Stomach (tissue), 4 donors: ENCODE data around the gene TYRO3.

ENCODE experiments used
- EP300 ChIP-seq: sonication (generic); formaldehyde crosslinking; IDR thresholded peaks from one replicate; pipeline ENCODE4 v1.6.1; 2017; ENCODE audit warnings: antibody characterized with exemption
- POLR2A ChIP-seq, 4 donors: fragments of 450-650 bp; IDR thresholded peaks; one replicate each; pipeline ENCODE4 v1.6.1; 2016; ENCODE audit warnings: antibody characterized with exemption in 4 of 4, control low read depth in 2 of 4, mild to moderate bottlenecking in 1 of 4, moderate library complexity in 1 of 4
- POLR2AphosphoS5 ChIP-seq, 3 donors: sonication (generic); formaldehyde crosslinking; IDR thresholded peaks; one replicate each; pipeline ENCODE4 v1.6.1; 2016; ENCODE audit warnings: antibody characterized with exemption in 3 of 3
- TF ChIP-seq, protein P1 (sequence below), 7 experiments: fragments of 450-650 bp in 4 of 7; fragments of 200-600 bp in 3 of 7; sonication (generic) in 3 of 7; IDR thresholded peaks; one replicate each; pipeline ENCODE4 v1.5.1; 2016 to 2019; ENCODE audit warnings: antibody characterized with exemption in 7 of 7, control low read depth in 2 of 7, mild to moderate bottlenecking in 1 of 7

- no peak for TF ChIP-seq EP300
- TF ChIP-seq, protein P1, sequence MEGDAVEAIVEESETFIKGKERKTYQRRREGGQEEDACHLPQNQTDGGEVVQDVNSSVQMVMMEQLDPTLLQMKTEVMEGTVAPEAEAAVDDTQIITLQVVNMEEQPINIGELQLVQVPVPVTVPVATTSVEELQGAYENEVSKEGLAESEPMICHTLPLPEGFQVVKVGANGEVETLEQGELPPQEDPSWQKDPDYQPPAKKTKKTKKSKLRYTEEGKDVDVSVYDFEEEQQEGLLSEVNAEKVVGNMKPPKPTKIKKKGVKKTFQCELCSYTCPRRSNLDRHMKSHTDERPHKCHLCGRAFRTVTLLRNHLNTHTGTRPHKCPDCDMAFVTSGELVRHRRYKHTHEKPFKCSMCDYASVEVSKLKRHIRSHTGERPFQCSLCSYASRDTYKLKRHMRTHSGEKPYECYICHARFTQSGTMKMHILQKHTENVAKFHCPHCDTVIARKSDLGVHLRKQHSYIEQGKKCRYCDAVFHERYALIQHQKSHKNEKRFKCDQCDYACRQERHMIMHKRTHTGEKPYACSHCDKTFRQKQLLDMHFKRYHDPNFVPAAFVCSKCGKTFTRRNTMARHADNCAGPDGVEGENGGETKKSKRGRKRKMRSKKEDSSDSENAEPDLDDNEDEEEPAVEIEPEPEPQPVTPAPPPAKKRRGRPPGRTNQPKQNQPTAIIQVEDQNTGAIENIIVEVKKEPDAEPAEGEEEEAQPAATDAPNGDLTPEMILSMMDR (IDR thresholded peaks at IDR 0.05) = no peak
- TF ChIP-seq POLR2A (IDR thresholded peaks at IDR 0.05) = no peak
- TF ChIP-seq POLR2AphosphoS5 (IDR thresholded peaks at IDR 0.05) = no peak
Measured at GRCh38 chr15:41609123-41609522, 50.1 kb downstream of the TYRO3 start.
